ENCODE results near the gene MRC1.

- TF ChIP-seq SUZ12 (IDR thresholded peaks at IDR 0.05; ENCODE audit: extremely low read depth, insufficient read depth, insufficient read length) (no peak), YY1 (IDR thresholded peaks at IDR 0.05; ENCODE audit: insufficient read depth, insufficient read length) (no peak)
Measured at GRCh38 chr10:17958049-17958448, 148.9 kb downstream of the MRC1 start.
